B cell (primary cell): ENCODE results near the gene ORM1.
"Not testable (repeated sequence)": the region's sequence is repeated elsewhere in the genome, so short reads cannot be mapped to it uniquely, and the experiment has no call there.

Experiments used
- EZH2 ChIP-seq: IDR thresholded peaks from 2 replicates; pipeline ENCODE4 v1.6.1; 2012; ENCODE audit warnings: borderline replicate concordance, low read depth, mild to moderate bottlenecking, moderate library complexity, low read length; ENCODE audit not compliant: insufficient read depth, poor library complexity, severe bottlenecking
- TF ChIP-seq, protein P1 (sequence below): fragments of 200-600 bp; IDR thresholded peaks from one replicate; pipeline ENCODE4 v1.8.0; 2022; ENCODE audit warnings: antibody characterized with exemption, mild to moderate bottlenecking

DNA sequence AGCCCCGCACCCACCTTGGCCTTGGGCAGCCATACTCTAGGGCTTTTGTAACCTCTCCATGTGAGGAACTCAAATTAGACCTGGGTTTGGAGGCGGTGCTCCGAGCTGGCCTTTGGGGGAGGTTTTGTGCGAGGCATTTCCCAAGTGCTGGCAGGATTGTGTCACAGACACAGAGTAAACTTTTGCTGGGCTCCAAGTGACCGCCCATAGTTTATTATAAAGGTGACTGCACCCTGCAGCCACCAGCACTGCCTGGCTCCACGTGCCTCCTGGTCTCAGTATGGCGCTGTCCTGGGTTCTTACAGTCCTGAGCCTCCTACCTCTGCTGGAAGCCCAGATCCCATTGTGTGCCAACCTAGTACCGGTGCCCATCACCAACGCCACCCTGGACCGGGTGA is 6.7 kb downstream of the ORM1 start, which contains the start of gene ORM2:
- TF ChIP-seq, protein P1, sequence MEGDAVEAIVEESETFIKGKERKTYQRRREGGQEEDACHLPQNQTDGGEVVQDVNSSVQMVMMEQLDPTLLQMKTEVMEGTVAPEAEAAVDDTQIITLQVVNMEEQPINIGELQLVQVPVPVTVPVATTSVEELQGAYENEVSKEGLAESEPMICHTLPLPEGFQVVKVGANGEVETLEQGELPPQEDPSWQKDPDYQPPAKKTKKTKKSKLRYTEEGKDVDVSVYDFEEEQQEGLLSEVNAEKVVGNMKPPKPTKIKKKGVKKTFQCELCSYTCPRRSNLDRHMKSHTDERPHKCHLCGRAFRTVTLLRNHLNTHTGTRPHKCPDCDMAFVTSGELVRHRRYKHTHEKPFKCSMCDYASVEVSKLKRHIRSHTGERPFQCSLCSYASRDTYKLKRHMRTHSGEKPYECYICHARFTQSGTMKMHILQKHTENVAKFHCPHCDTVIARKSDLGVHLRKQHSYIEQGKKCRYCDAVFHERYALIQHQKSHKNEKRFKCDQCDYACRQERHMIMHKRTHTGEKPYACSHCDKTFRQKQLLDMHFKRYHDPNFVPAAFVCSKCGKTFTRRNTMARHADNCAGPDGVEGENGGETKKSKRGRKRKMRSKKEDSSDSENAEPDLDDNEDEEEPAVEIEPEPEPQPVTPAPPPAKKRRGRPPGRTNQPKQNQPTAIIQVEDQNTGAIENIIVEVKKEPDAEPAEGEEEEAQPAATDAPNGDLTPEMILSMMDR, result not testable (repeated sequence)
- TF ChIP-seq EZH2, result not testable (repeated sequence)
